B cell (primary cell): ENCODE results near the gene TMEM154.

Experiments
- CTCF ChIP-seq: fragments of 200-600 bp; IDR thresholded peaks from one replicate; pipeline ENCODE4 v1.8.0; 2022; ENCODE audit warnings: antibody characterized with exemption, mild to moderate bottlenecking
- EZH2 ChIP-seq: IDR thresholded peaks from 2 replicates; pipeline ENCODE4 v1.6.1; 2012; ENCODE audit warnings: borderline replicate concordance, low read depth, mild to moderate bottlenecking, moderate library complexity, low read length; ENCODE audit not compliant: insufficient read depth, poor library complexity, severe bottlenecking

DNA sequence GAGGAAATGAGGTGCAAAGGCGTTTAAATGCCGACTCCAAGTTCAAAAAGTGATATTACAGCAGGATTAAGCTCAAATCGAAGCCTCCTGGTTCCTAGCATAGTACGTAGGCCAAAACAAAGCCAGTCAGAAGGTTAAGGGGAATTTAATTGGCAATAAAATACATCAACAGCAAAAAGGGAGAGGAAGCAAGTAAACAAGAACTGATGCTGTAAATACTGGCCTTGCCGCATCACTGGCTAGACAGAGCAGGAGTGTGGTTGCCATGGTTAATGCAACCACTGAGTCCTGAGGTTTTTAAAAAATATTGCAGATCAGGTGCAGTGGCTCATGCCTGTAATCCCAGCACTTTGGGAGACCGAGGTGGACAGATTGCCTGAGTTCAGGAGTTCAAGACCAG, 80.7 kb downstream of the TMEM154 start:
- no peak for TF ChIP-seq EZH2
- TF ChIP-seq CTCF = no peak
